Thyroid gland (tissue), 4 donors: ENCODE data around the gene DUOXA1.

Experiments used
- POLR2A ChIP-seq, 2 donors: fragments of 450-650 bp; IDR thresholded peaks; one replicate each; pipeline ENCODE4 v1.6.1; 2017; ENCODE audit warnings: antibody characterized with exemption in 2 of 2, mild to moderate bottlenecking in 2 of 2, moderate library complexity in 1 of 2
- TF ChIP-seq, protein P1 (sequence below), 6 experiments: fragments of 200-600 bp in 3 of 6; fragments of 450-650 bp in 3 of 6; sonication (generic) in 3 of 6; IDR thresholded peaks; one replicate each; pipeline ENCODE4 v1.5.1; 2016 to 2019; ENCODE audit warnings: antibody characterized with exemption in 6 of 6, mild to moderate bottlenecking in 2 of 6, inconsistent platforms in 1 of 6, moderate library complexity in 1 of 6

DNA sequence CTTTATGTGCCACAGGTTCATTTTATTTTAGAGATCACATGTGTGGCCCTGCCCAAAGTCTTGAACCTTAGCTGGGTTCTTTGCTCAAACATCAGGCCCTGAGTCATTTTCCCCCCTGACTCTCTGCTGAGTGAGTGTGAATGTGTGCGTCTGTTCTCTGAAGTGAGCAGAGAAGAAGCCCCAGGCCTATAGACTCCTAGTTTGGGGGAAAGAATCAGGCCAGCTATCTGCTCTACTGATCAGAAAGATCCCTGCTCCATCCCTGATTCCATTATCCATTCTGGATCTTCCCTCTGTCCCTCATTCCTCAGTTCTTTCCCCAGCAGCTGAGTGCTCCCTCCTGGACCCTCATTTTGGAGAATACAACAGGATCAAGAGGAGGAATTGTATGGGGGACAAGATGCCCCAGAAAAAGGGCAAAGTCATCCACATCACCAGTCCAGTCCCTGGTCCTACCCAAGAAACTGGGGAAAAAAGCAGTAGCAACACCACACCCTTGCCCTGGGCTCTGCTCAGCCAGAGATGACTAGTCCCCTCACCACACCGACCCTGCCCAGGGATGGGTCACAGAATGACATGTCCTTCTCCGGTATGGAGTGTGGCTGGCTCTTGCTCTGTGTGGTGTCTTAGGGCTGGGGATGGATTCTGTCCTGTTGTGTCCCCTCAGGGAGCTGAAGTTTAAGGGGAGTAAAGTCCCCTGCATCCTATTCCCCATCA lies 3.3 kb upstream of the DUOXA1 start:
- TF ChIP-seq, protein P1, sequence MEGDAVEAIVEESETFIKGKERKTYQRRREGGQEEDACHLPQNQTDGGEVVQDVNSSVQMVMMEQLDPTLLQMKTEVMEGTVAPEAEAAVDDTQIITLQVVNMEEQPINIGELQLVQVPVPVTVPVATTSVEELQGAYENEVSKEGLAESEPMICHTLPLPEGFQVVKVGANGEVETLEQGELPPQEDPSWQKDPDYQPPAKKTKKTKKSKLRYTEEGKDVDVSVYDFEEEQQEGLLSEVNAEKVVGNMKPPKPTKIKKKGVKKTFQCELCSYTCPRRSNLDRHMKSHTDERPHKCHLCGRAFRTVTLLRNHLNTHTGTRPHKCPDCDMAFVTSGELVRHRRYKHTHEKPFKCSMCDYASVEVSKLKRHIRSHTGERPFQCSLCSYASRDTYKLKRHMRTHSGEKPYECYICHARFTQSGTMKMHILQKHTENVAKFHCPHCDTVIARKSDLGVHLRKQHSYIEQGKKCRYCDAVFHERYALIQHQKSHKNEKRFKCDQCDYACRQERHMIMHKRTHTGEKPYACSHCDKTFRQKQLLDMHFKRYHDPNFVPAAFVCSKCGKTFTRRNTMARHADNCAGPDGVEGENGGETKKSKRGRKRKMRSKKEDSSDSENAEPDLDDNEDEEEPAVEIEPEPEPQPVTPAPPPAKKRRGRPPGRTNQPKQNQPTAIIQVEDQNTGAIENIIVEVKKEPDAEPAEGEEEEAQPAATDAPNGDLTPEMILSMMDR (IDR thresholded peaks at IDR 0.05) = no peak
- no peak for TF ChIP-seq POLR2A (IDR thresholded peaks at IDR 0.05)
